ENCODE measurements around the gene HEBP1. TPM values are rescaled to one million over a fixed set of nuclear protein-coding genes. Genes with fewer than 3 reads are reported as not detected.

HEBP1 gene
- total RNA-seq, 1 experiment from 2014 or later = 19.3 TPM

- Histone ChIP-seq H3K9me3 (ENCODE audit: control insufficient read depth, insufficient read depth, low read depth, low read length) (no peaks in the 10 kb centered on the region), H3K27ac (ENCODE audit: low read length) (no peak overlapping the region), H3K36me3 (ENCODE audit: control insufficient read depth, insufficient read depth, low read length) (no peaks in the 10 kb centered on the region; the same call in 1 of the 2 replicates), H3K27me3 (ENCODE audit: control insufficient read depth, insufficient read depth, low read length) (no peaks in the 10 kb centered on the region), H3K4me3 (ENCODE audit: low read depth in 2 of 2, low read length in 2 of 2) (no peak overlapping the region), H3K4me1 (ENCODE audit: control insufficient read depth, insufficient read depth, low read length) (no peaks in the 10 kb centered on the region; the same call in 1 of the 2 replicates)
- POLR2A ChIA-PET = no interaction called here
- ATAC-seq (no peak), DNase-seq (ENCODE audit: low read depth, low spot score) (no peak)
- no TSS peak for BruUV-seq (replicated peaks)
- TF ChIP-seq POLR2AphosphoS5 (IDR thresholded peaks at IDR 0.05; ENCODE audit: low read depth, low read length) (no peak), CTCF (IDR thresholded peaks at IDR 0.05) (no peak), REST (IDR thresholded peaks at IDR 0.05; ENCODE audit: insufficient read depth in 1 of 2, low read depth in 2 of 2, low read length in 1 of 2) (no peak), TCF7L2 (IDR thresholded peaks at IDR 0.05; ENCODE audit: low read depth, low read length) (no peak)
- in situ Hi-C loops (cut with HindIII; ENCODE audit: low pct_unique_long_range_greater_than_20kb, low sequenced_read_pairs) = no loop called here
- CTCF ChIA-PET = no interaction called here
- intact Hi-C loops (cut with micrococcal nuclease; ENCODE audit: unreplicated experiment) = loop anchor here (5.0 to 10.0 kb wide), 3 partner anchors 62 to 195 kb away; partner anchors contain the start of genes APOLD1 and DDX47
Observed at GRCh38 chr12:12979731-12980259, 20.3 kb downstream of the HEBP1 start.

GRCh38 chr12:12979126-12979525 is 20.9 kb downstream of the HEBP1 start:
- ChIA-PET CTCF (no interaction called here), POLR2A (no interaction called here)
- Histone ChIP-seq H3K4me1 (ENCODE audit: control insufficient read depth, insufficient read depth, low read length) (no peaks in the 10 kb centered on the region; the same call in 1 of the 2 replicates), H3K9me3 (ENCODE audit: control insufficient read depth, insufficient read depth, low read depth, low read length) (no peaks in the 10 kb centered on the region), H3K27me3 (ENCODE audit: control insufficient read depth, insufficient read depth, low read length) (no peaks in the 10 kb centered on the region), H3K36me3 (ENCODE audit: control insufficient read depth, insufficient read depth, low read length) (no peaks in the 10 kb centered on the region; the same call in 1 of the 2 replicates), H3K27ac (ENCODE audit: low read length) (no peak overlapping the region), H3K4me3 (ENCODE audit: low read depth in 2 of 2, low read length in 2 of 2) (no peak overlapping the region)
- BruUV-seq (replicated peaks) = no TSS peak
- intact Hi-C loops (cut with micrococcal nuclease; ENCODE audit: unreplicated experiment) (no loop called here), in situ Hi-C loops (cut with HindIII; ENCODE audit: low pct_unique_long_range_greater_than_20kb, low sequenced_read_pairs) (no loop called here)
- DNase-seq (ENCODE audit: low read depth, low spot score) (no peak), ATAC-seq (no peak)
- TF ChIP-seq POLR2AphosphoS5 (IDR thresholded peaks at IDR 0.05; ENCODE audit: low read depth, low read length) (no peak), TCF7L2 (IDR thresholded peaks at IDR 0.05; ENCODE audit: low read depth, low read length) (no peak), REST (IDR thresholded peaks at IDR 0.05; ENCODE audit: insufficient read depth in 1 of 2, low read depth in 2 of 2, low read length in 1 of 2) (no peak), CTCF (IDR thresholded peaks at IDR 0.05) (no peak), SIN3A (IDR thresholded peaks at IDR 0.05; ENCODE audit: borderline replicate concordance, insufficient read depth, low read depth, low read length) (no peak)
